ENCODE measurements around the gene GRK4.

Gene GRK4

GRCh38 chr4:2968381-2968780 lies 5.0 kb downstream of the GRK4 start:
- Histone ChIP-seq H2AFZ (ENCODE audit: low read length) (no peak overlapping the region), H3K4me2 (ENCODE audit: low read depth, low read length, poor library complexity, severe bottlenecking) (no peak overlapping the region), H3K36me3 (ENCODE audit: insufficient read depth, low read length) (no peaks in the 10 kb centered on the region), H3K27me3 (ENCODE audit: insufficient read depth, low read length, poor library complexity, severe bottlenecking) (no peaks in the 10 kb centered on the region), H3K9me2 (replicated peaks; ENCODE audit: low read depth, low read length) (no peaks in the 10 kb centered on the region), H3K4me3 (ENCODE audit: low read length, poor library complexity, severe bottlenecking) (no peak overlapping the region), H3K4me1 (ENCODE audit: insufficient read depth, low read length, poor library complexity, severe bottlenecking) (peaks cover 7% of the 10 kb centered on the region), H3K9ac (ENCODE audit: low read depth, low read length, poor library complexity, severe bottlenecking) (no peak overlapping the region), H3K9me3 (ENCODE audit: insufficient read depth, low read depth, low read length) (no peaks in the 10 kb centered on the region), H3K79me2 (ENCODE audit: insufficient read depth, low read length) (peaks cover 16% of the 10 kb centered on the region; the same call in 1 of the 2 replicates), H3F3A (ENCODE audit: low read depth) (no peaks in the 10 kb centered on the region), H4K20me1 (ENCODE audit: insufficient read depth, low read length, poor library complexity, severe bottlenecking) (no peaks in the 10 kb centered on the region)
- TF ChIP-seq CTCF (conservative IDR thresholded peaks at IDR 0.05; ENCODE audit: low read length): no peak
- no peak for TF ChIP-seq EZH2phosphoT487 (IDR thresholded peaks at IDR 0.05; ENCODE audit: borderline replicate concordance)

- Histone ChIP-seq H3F3A (ENCODE audit: low read depth) (no peaks in the 10 kb centered on the region), H3K36me3 (ENCODE audit: insufficient read depth, low read length) (no peaks in the 10 kb centered on the region), H2AFZ (ENCODE audit: low read length) (no peak overlapping the region), H3K9me3 (ENCODE audit: insufficient read depth, low read depth, low read length) (no peaks in the 10 kb centered on the region), H3K4me1 (ENCODE audit: insufficient read depth, low read length, poor library complexity, severe bottlenecking) (no peaks in the 10 kb centered on the region), H3K27me3 (ENCODE audit: insufficient read depth, low read length, poor library complexity, severe bottlenecking) (no peaks in the 10 kb centered on the region), H3K4me2 (ENCODE audit: low read depth, low read length, poor library complexity, severe bottlenecking) (no peak overlapping the region), H3K4me3 (ENCODE audit: low read length, poor library complexity, severe bottlenecking) (no peak overlapping the region), H4K20me1 (ENCODE audit: insufficient read depth, low read length, poor library complexity, severe bottlenecking) (no peaks in the 10 kb centered on the region), H3K9ac (ENCODE audit: low read depth, low read length, poor library complexity, severe bottlenecking) (no peak overlapping the region), H3K79me2 (ENCODE audit: insufficient read depth, low read length) (no peaks in the 10 kb centered on the region), H3K9me2 (replicated peaks; ENCODE audit: low read depth, low read length) (no peaks in the 10 kb centered on the region)
- TF ChIP-seq CTCF (conservative IDR thresholded peaks at IDR 0.05; ENCODE audit: low read length) (no peak), EZH2phosphoT487 (IDR thresholded peaks at IDR 0.05; ENCODE audit: borderline replicate concordance) (no peak)
These were observed 7.9 kb downstream of the GRK4 start for GRCh38 chr4:2971275-2971674.

- H3K9me3 ChIP-seq (ENCODE audit: insufficient read depth, low read depth, low read length): peaks cover 11% of the 10 kb centered on the region; the same call in 1 of the 2 replicates
- no peak overlapping the region for H3K4me3 ChIP-seq (ENCODE audit: low read length, poor library complexity, severe bottlenecking)
- H3K9me2 ChIP-seq (replicated peaks; ENCODE audit: low read depth, low read length): no peaks in the 10 kb centered on the region
- H3K4me2 ChIP-seq (ENCODE audit: low read depth, low read length, poor library complexity, severe bottlenecking): no peak overlapping the region
- H4K20me1 ChIP-seq (ENCODE audit: insufficient read depth, low read length, poor library complexity, severe bottlenecking): no peaks in the 10 kb centered on the region
- H3K9ac ChIP-seq (ENCODE audit: low read depth, low read length, poor library complexity, severe bottlenecking): no peak overlapping the region
- H3K4me1 ChIP-seq (ENCODE audit: insufficient read depth, low read length, poor library complexity, severe bottlenecking): no peaks in the 10 kb centered on the region
- no peak overlapping the region for H2AFZ ChIP-seq (ENCODE audit: low read length)
- no peak for TF ChIP-seq EZH2phosphoT487 (IDR thresholded peaks at IDR 0.05; ENCODE audit: borderline replicate concordance)
- no peak for TF ChIP-seq CTCF (conservative IDR thresholded peaks at IDR 0.05; ENCODE audit: low read length)
- no peaks in the 10 kb centered on the region for H3F3A ChIP-seq (ENCODE audit: low read depth)
- no peaks in the 10 kb centered on the region for H3K36me3 ChIP-seq (ENCODE audit: insufficient read depth, low read length)
- H3K79me2 ChIP-seq (ENCODE audit: insufficient read depth, low read length): no peaks in the 10 kb centered on the region
- no peaks in the 10 kb centered on the region for H3K27me3 ChIP-seq (ENCODE audit: insufficient read depth, low read length, poor library complexity, severe bottlenecking)
These were observed 14.1 kb downstream of the GRK4 start for GRCh38 chr4:2977211-2978088.

All from Loucy (cell line).